ENCODE results near the gene NT5DC1. TPM values are rescaled to one million over a fixed set of nuclear protein-coding genes. Genes with fewer than 3 reads are reported as not detected.
A peak's percentile ranks its signal among the peaks of the same experiment; 100 is the strongest.

Gene NT5DC1
- total RNA-seq, 2 experiments from 2014 or later = 20.5 to 58.8 TPM

- Histone ChIP-seq H4K20me1 (ENCODE audit: insufficient read depth, low read length) (no peaks in the 10 kb centered on the region), H3K9me2 (ENCODE audit: insufficient read depth, low read length) (no peaks in the 10 kb centered on the region), H3K4me3 (ENCODE audit: low read depth, low read length, poor library complexity, severe bottlenecking) (no peak overlapping the region), H3K79me2 (ENCODE audit: insufficient read depth, low read depth, low read length) (no peaks in the 10 kb centered on the region), H2AFZ (ENCODE audit: low read length) (no peak overlapping the region), H3K36me3 (ENCODE audit: insufficient read depth, low read length) (no peaks in the 10 kb centered on the region), H3K4me2 (ENCODE audit: low read length) (no peak overlapping the region), H3K4me1 (ENCODE audit: insufficient read depth, low read length, poor library complexity, severe bottlenecking) (no peaks in the 10 kb centered on the region), H3K27ac (ENCODE audit: low read depth, low read length, poor library complexity, severe bottlenecking) (no peak overlapping the region), H3K9me3 (ENCODE audit: low read length) (no peaks in the 10 kb centered on the region)
- CTCF ChIA-PET (ENCODE audit: unreplicated experiment) = no interaction called here
- TF ChIP-seq EZH2phosphoT487 (IDR thresholded peaks at IDR 0.05; ENCODE audit: borderline replicate concordance, low read depth, low read length) (no peak), CTCF (conservative IDR thresholded peaks at IDR 0.05; ENCODE audit: low read length) (no peak)
- BruUV-seq (replicated peaks) = no TSS peak
- intact Hi-C loops (cut with micrococcal nuclease; ENCODE audit: unreplicated experiment) = no loop called here
- POLR2A ChIA-PET = interaction anchor here (0.6 to 2.3 kb wide), 4 partner anchors 9 to 110 kb away, joined by 3 to 6 read pairs (median 3); no protein-coding TSS in a partner anchor
- DNase-seq (ENCODE audit: low spot score) = no peak
Measured at GRCh38 chr6:116136373-116136772, 35.7 kb downstream of the NT5DC1 start.

GRCh38 chr6:116136933-116137340 is 36.3 kb downstream of the NT5DC1 start:
- Histone ChIP-seq H3K9me2 (ENCODE audit: insufficient read depth, low read length) (no peaks in the 10 kb centered on the region), H2AFZ (ENCODE audit: low read length) (no peak overlapping the region), H4K20me1 (ENCODE audit: insufficient read depth, low read length) (no peaks in the 10 kb centered on the region), H3K4me1 (ENCODE audit: insufficient read depth, low read length, poor library complexity, severe bottlenecking) (no peaks in the 10 kb centered on the region), H3K9me3 (ENCODE audit: low read length) (no peaks in the 10 kb centered on the region), H3K4me2 (ENCODE audit: low read length) (no peak overlapping the region), H3K36me3 (ENCODE audit: insufficient read depth, low read length) (no peaks in the 10 kb centered on the region), H3K4me3 (ENCODE audit: low read depth, low read length, poor library complexity, severe bottlenecking) (no peak overlapping the region), H3K79me2 (ENCODE audit: insufficient read depth, low read depth, low read length) (no peaks in the 10 kb centered on the region), H3K27ac (ENCODE audit: low read depth, low read length, poor library complexity, severe bottlenecking) (no peak overlapping the region)
- intact Hi-C loops (cut with micrococcal nuclease; ENCODE audit: unreplicated experiment) = no loop called here
- BruUV-seq (replicated peaks) = no TSS peak
- TF ChIP-seq EZH2phosphoT487 (IDR thresholded peaks at IDR 0.05; ENCODE audit: borderline replicate concordance, low read depth, low read length) (no peak), CTCF (conservative IDR thresholded peaks at IDR 0.05; ENCODE audit: low read length) (no peak)
- DNase-seq (ENCODE audit: low spot score) = no peak
- POLR2A ChIA-PET = interaction anchor here (0.6 to 2.3 kb wide), 4 partner anchors 9 to 1336 kb away, joined by 3 to 6 read pairs (median 4); no protein-coding TSS in a partner anchor
- CTCF ChIA-PET (ENCODE audit: unreplicated experiment) = no interaction called here

GRCh38 chr6:116139917-116140316 is 39.3 kb downstream of the NT5DC1 start:
- Histone ChIP-seq H3K9me3 (ENCODE audit: low read length) (no peaks in the 10 kb centered on the region), H3K4me1 (ENCODE audit: insufficient read depth, low read length, poor library complexity, severe bottlenecking) (no peaks in the 10 kb centered on the region), H3K9me2 (ENCODE audit: insufficient read depth, low read length) (no peaks in the 10 kb centered on the region), H3K27ac (ENCODE audit: low read depth, low read length, poor library complexity, severe bottlenecking) (no peak overlapping the region), H3K4me3 (ENCODE audit: low read depth, low read length, poor library complexity, severe bottlenecking) (no peak overlapping the region), H3K36me3 (ENCODE audit: insufficient read depth, low read length) (no peaks in the 10 kb centered on the region), H3K4me2 (ENCODE audit: low read length) (no peak overlapping the region), H4K20me1 (ENCODE audit: insufficient read depth, low read length) (no peaks in the 10 kb centered on the region), H3K79me2 (ENCODE audit: insufficient read depth, low read depth, low read length) (no peaks in the 10 kb centered on the region), H2AFZ (ENCODE audit: low read length) (no peak overlapping the region)
- no peak for DNase-seq (ENCODE audit: low spot score)
- no TSS peak for BruUV-seq (replicated peaks)
- CTCF ChIA-PET (ENCODE audit: unreplicated experiment) = no interaction called here
- POLR2A ChIA-PET = interaction anchor here (2.2 kb wide), 1 partner anchor 10 kb away, joined by 8 read pairs; no protein-coding TSS in a partner anchor
- TF ChIP-seq EZH2phosphoT487 (IDR thresholded peaks at IDR 0.05; ENCODE audit: borderline replicate concordance, low read depth, low read length) (no peak), CTCF (conservative IDR thresholded peaks at IDR 0.05; ENCODE audit: low read length) (peak; percentile 47)
- intact Hi-C loops (cut with micrococcal nuclease; ENCODE audit: unreplicated experiment) = no loop called here
